ENCODE measurements around the gene TEK.

TEK gene

DNA sequence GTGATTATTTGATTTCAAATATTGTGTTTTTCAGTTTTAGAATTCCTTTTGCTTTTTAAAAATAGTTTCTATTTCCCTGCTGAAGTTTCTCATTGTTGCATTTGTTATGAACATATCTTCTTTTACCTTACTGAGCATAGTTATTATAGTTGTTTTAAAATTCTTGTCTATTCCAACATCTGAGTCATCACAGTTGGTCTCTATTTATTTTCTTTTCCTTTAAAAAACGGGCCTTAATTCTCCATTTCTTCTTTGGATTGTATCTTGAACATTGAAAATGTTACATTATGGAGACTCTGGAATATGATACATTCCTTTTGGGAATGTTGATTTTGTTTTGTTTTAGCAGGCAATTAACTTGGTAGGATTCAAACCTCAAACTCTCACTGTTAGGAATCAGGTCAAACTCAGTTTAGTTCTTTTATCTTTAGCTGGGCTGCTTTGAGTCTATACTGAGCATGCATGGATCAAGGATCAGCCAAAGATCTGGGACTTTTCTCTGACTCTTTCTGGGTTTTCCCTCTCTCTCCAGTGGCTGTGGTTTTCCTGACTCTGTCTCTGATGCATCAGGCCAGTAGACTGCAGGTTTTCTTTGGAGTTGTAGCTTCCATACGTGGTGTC, 70.3 kb downstream of the TEK start:
- no peak for DNase-seq (ENCODE audit: low spot score)

DNA sequence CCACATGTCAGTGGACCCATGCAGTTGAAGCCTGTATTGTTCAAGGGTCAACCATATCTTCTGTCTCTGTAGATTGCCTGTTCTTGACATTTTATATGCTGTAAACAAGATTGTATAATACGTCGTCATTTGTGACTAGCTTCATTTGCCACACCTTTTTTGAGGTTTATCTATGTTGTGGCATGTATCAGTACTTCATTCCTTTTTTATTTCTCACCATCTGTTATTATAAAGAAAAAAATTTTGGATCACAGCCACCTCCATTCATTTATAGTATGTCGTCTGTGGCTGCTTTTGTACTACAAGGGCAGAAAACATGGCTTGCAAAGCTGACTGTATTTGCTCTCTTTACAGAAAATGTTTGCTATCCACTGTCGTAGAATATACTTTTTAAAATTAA, 72.4 kb downstream of the TEK start:
- DNase-seq (ENCODE audit: low spot score), result no peak

- no peak for DNase-seq (ENCODE audit: low spot score)
Observed at GRCh38 chr9:27182421-27182820, 73.4 kb downstream of the TEK start.

DNA sequence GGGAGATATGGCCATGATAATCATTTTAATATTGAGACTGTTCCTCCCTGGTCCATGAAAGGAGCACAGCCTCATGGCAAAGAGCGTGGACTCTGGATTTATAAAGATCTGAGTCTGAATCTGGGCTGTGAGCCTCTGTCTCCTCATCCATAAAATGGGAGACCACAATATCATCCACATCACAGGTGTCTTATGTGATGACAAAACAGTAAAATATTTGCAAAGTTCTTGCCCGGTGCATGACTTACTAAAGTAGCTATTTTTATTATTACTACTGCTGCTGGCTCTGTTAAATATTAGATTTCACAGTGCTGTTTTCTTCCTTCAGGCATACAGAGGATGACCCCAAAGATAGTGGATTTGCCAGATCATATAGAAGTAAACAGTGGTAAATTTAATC, 74.1 kb downstream of the TEK start:
- DNase-seq (ENCODE audit: low spot score), result no peak

- DNase-seq (ENCODE audit: low spot score), result no peak
Observed at GRCh38 chr9:27183701-27184100, 74.7 kb downstream of the TEK start.

GRCh38 chr9:27184556-27185351, 75.7 kb downstream of the TEK start:
- no peak for DNase-seq (ENCODE audit: low spot score)

GRCh38 chr9:27188426-27188825, 79.4 kb downstream of the TEK start:
- DNase-seq (ENCODE audit: low spot score), result no peak

DNA sequence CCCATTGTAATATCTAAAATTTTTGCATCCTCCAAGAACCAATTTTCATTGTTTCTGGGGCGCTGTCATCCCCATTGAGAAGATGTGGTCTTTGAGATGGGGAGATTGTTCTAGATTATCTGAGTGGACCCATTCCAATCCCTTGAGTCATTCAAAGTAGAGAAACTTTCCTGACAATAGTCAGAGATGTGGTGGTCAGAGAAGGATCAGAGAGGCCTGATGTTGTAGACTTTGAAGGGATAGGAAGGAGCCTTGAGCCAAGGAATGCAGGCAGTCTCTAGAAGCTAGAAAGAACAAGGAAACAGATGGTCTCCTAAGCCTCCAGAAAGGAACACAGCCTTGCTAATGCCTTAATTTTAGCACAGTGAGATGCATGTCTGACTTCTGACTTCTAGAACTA, 80.4 kb downstream of the TEK start:
- DNase-seq (ENCODE audit: low spot score), result no peak

- no peak for DNase-seq (ENCODE audit: low spot score)
Observed at GRCh38 chr9:27192291-27192960, 83.4 kb downstream of the TEK start.

DNA sequence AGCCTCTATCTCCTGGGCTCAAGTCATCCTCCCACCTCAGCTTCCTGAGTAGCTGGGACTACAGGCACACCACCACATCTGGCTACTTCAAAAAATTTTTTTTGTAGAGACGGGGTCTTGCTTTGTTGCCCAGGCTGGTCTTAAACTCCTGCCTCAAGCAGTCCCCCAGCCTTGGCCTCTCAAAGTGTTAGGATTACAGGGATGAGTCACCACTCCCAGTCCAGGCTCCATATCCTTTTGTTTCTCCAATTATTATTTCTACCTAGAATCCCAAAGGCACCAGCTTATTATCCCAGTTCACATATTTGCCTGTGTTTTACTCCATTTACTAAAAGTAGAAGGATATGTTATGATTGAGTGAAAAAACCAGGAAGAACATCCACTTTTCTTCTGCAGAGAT, 84.9 kb downstream of the TEK start:
- no peak for DNase-seq (ENCODE audit: low spot score)

- DNase-seq (ENCODE audit: low spot score), result no peak
Observed at GRCh38 chr9:27194401-27195091, 85.5 kb downstream of the TEK start.

- no peak for DNase-seq (ENCODE audit: low spot score)
Observed at GRCh38 chr9:27195191-27195590, 86.2 kb downstream of the TEK start.

DNA sequence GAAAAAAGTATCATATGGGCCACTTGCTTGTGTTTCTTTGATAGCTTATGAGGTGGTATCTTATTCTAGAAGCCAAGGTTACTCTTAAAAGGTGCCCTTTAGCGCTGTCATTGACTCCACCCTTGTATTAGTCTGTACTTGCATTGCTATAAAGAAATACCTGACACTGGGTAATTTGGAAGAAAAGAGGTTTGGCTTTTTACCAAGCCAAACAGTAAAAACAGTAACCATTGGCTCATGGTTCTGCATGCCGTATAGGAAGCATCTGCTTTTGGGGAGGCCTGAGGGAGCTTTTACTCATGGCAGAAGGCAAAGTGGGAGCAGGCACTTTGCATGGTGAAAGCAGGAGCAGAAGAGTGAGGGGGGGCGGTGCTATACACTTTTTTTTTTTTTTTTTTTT, 87.4 kb downstream of the TEK start:
- no peak for DNase-seq (ENCODE audit: low spot score)

- DNase-seq (ENCODE audit: low spot score), result no peak
Observed at GRCh38 chr9:27198190-27198589, 89.2 kb downstream of the TEK start.

- DNase-seq (ENCODE audit: low spot score), result no peak
Observed at GRCh38 chr9:27202056-27202455, 93.0 kb downstream of the TEK start.

GRCh38 chr9:27203783-27204182, 94.8 kb downstream of the TEK start:
- DNase-seq (ENCODE audit: low spot score), result no peak

DNA sequence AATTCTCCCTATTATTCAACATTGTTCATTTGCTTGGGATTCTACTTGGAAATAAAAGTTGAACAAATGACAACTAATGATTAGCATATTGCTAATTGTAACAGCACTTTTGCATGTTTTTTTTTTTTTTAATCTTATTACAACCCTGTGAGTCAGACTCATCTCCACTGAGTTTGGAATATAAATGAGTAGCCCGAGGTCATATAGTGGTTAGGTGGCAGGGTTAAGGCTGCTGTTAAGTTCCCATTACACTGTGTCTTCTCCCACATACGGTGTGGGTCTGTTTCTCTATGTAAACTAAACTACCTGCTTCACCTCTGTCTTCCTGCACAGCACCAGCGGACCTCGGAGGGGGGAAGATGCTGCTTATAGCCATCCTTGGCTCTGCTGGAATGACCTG, 95.6 kb downstream of the TEK start:
- no peak for DNase-seq (ENCODE audit: low spot score)

GRCh38 chr9:27205198-27205597, 96.2 kb downstream of the TEK start:
- DNase-seq (ENCODE audit: low spot score), result no peak

DNA sequence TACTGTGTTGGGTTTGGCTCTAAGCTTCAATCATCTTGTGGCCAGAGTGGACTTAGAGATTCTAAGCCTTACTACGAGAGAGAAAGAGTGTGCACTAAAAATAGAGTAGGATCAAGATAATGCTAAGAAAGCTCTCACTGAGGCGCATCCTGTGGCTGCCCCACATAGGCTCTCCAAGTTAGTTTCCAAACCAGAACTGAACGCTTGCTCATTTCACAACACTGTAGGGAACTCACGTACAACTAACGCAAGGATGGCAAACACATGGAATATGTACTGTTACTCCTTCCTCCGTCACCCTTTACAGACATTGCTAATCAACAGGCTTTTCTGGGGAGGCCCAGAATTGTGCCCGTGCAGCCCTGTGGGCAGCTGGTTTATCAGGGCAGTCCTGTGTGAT, 97.0 kb downstream of the TEK start:
- DNase-seq (ENCODE audit: low spot score), result no peak

GRCh38 chr9:27209034-27209433, 100.0 kb downstream of the TEK start:
- DNase-seq (ENCODE audit: low spot score), result no peak

- DNase-seq (ENCODE audit: low spot score), result no peak
Observed at GRCh38 chr9:27210588-27210987, 101.6 kb downstream of the TEK start.

DNA sequence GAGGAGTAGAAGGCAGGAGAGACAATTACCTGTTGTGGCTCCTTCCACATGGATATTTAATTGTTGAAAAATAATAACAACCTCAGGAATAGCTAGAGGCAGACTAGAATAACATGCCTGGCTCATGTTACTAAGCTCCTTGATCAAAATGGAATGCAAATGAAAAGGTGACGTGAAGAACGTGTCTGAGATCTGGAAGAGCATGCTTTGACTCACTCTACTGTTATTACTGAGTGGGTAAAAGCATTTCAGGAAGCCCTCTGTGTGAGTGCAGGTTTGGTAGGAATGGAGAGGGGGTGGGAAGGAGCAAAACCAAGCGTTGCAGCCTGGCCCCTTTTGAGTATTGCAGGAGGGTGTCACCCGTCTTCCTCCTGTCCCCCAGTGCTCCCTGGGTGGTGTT, 103.2 kb downstream of the TEK start:
- DNase-seq (ENCODE audit: low spot score), result no peak

- no peak for DNase-seq (ENCODE audit: low spot score)
Observed at GRCh38 chr9:27212621-27213020, 103.6 kb downstream of the TEK start.
